GM12872 (cell line): ENCODE measurements around the gene LPCAT3.

ENCODE experiments used
- TF ChIP-seq, protein P1 (sequence below): IDR thresholded peaks from 3 replicates; pipeline ENCODE4 v1.5.1; 2011; ENCODE audit warnings: low read depth, mild to moderate bottlenecking, low read length, moderate library complexity; ENCODE audit not compliant: insufficient read depth

The LPCAT3 gene

DNA sequence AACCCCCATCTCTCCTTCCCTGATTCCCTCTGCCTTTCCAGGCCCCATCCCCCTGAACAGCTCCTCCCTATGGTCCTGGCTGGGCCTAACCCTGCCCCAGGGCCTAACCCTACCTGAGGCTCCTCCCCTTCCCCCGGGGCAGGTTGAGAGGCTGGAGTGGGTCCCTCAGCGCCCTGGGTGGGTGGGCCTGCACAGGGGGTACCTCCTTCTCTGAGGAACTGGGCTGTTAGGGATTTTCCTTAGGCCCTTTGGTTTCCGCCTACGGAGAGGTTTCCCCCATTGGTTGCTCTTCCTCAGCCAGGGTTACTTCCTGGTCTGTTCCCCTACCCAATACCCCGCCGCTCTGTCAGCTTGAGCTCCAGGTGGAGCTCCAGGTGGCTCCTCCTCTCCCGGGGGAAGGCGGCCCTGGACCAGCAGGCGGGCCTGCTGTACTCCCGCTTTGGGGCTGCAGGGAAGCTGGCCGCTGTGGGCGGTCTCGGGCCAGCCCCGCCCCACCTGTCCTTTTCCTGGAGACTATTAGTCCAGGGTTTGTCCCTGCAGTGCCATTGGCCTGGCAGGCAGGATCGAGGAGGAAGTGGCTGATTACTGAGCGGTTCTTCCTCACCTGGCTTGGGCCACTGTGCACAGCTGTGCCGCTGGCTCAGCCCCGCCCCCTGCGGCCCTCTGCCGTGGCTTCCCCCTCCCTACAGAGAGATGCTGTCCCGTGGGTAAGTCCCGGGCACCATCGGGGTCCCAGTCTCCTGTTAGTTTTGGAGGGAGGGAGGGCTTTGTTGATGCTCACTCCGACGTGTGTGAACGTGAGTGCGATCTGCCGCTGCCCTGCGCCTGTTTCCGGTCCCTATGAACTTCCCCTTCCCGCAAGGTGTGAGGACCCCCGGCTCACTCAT, 72.0 kb downstream of the LPCAT3 start:
- TF ChIP-seq, protein P1, sequence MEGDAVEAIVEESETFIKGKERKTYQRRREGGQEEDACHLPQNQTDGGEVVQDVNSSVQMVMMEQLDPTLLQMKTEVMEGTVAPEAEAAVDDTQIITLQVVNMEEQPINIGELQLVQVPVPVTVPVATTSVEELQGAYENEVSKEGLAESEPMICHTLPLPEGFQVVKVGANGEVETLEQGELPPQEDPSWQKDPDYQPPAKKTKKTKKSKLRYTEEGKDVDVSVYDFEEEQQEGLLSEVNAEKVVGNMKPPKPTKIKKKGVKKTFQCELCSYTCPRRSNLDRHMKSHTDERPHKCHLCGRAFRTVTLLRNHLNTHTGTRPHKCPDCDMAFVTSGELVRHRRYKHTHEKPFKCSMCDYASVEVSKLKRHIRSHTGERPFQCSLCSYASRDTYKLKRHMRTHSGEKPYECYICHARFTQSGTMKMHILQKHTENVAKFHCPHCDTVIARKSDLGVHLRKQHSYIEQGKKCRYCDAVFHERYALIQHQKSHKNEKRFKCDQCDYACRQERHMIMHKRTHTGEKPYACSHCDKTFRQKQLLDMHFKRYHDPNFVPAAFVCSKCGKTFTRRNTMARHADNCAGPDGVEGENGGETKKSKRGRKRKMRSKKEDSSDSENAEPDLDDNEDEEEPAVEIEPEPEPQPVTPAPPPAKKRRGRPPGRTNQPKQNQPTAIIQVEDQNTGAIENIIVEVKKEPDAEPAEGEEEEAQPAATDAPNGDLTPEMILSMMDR = no peak

DNA sequence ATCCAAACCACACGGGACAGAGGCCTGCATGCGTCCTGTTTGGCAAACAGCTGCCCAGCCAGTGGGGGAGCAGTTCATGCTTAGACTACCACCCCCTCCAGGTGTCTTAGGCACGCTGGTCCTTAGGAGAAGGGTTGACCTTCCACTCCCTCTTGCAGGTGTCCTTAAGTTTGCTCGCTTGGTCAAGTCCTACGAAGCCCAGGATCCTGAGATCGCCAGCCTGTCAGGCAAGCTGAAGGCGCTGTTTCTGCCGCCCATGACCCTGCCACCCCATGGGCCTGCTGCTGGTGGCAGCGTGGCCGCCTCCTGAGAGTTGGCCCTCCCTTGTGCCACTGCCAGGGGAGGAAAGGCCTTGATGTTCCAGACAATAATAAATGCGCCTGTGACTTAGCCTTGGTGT, 72.7 kb downstream of the LPCAT3 start:
- TF ChIP-seq, protein P1 = no peak; the same call in 2 of the 3 replicates

DNA sequence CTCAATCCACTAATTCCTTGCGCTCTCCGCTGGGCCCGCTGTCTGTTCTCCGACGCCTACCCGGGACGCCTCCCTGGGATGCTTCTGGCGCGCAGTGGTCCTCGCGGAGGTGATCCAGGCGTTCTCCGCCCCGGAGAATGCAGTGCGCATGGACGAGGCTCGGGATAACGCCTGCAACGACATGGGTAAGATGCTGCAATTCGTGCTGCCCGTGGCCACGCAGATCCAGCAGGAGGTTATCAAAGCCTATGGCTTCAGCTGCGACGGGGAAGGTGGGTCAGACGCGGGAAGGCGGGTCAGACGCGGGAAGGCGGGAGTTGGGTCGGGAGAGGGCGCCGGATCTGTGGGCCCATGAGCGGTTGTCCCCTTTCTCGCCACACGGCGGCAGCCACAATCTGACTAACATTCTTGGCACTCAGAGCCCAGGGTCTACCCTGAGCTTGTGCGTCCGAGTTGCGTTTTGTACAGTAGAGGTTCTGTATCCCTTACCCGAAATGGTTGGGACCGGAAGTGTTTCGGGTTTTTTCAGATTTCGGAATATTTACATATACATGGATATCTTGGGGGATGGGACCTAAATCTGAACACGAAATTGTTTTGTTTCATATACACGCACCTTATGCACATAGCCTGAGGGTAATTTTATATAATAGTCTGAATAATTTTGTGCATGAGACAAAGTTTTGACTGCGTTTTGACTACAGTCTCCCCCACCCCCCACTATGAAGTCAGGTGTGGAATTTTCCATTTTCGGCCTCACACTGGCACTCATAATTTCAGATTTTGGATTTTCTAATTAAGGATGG, 73.7 kb downstream of the LPCAT3 start:
- TF ChIP-seq, protein P1 = peak; percentile 97

DNA sequence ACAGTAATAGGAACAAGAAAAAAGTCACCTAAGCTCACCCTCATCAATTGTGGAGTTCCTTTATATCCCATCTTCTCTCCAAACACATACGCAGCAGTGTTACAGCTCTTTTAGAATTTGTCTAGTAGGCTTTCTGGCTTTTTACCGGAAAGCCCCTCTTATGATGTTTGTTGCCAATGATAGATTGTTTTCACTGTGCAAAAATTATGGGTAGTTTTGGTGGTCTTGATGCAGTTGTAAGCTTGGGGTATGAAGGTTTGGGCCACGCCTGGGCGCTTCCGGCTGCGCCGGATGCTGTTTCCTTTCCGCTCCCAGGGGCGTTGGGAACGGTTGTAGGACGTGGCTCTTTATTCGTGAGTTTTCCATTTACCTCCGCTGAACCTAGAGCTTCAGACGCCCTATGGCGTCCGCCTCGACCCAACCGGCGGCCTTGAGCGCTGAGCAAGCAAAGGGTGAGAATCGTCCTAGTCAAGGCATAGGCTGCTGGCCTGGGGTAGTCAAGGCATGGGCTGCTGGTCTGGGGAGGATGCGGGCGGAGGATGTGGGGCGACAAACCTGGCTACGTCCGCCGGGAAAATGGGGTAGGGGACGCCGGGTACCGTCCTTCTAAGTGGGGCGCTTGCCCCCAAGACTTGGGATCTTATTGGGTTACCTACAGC, 74.4 kb downstream of the LPCAT3 start, which contains the start of the genes C12orf57 and RNU7-1:
Gene C12orf57 (plus strand): TSS at position 301 of the 659 bp plus-strand sequence. CDS start 100 bp downstream, at position 401.
Gene RNU7-1 (plus strand): TSS at position 95 of the 659 bp plus-strand sequence.
- TF ChIP-seq, protein P1 = no peak

DNA sequence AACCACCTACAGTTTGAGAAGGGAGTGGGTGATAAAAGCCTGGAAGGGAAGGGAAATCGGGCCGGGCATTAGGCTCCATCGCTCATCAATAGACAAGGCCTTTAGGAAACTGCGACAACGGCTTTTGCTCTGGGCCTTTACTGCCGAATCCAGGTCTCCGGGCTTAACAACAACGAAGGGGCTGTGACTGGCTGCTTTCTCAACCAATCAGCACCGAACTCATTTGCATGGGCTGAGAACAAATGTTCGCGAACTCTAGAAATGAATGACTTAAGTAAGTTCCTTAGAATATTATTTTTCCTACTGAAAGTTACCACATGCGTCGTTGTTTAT, 74.9 kb downstream of the LPCAT3 start:
- TF ChIP-seq, protein P1 = no peak

DNA sequence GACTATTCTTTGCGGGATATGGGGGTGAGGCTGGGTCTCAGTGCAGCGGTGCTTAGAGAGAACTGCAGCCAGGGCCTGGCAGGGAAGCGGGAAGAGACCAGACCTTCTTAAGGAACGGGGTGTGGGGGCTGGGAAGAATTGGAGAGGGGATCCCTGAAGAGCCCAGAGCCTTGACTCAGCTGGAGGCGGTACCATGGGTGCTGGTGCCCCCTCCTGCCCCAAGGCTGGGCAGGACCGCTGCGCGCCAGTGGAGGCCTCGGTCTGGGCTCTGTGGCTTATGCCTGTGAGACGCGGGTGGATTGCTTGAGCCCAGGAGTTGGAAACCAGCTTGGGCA, 76.0 kb downstream of the LPCAT3 start:
- TF ChIP-seq, protein P1 = no peak

DNA sequence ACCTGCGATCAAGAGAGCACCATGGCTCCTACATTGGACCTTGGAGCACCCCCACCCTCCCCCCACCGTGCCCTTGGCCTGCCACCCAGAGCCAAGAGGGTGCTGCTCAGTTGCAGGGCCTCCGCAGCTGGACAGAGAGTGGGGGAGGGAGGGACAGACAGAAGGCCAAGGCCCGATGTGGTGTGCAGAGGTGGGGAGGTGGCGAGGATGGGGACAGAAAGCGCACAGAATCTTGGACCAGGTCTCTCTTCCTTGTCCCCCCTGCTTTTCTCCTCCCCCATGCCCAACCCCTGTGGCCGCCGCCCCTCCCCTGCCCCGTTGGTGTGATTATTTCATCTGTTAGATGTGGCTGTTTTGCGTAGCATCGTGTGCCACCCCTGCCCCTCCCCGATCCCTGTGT, 76.5 kb downstream of the LPCAT3 start:
- TF ChIP-seq, protein P1 = no peak
